SH-SY5Y (cell line): ENCODE measurements around the gene MYO1E.

Source experiments
- GATA2 ChIP-seq: IDR thresholded peaks from 2 replicates; pipeline ENCODE4 v1.6.1; 2011; ENCODE audit warnings: mild to moderate bottlenecking, low read depth, low read length
- GATA3 ChIP-seq: IDR thresholded peaks from 2 replicates; pipeline ENCODE4 v1.6.1; 2011; ENCODE audit warnings: low read depth, mild to moderate bottlenecking, low read length, moderate library complexity

DNA sequence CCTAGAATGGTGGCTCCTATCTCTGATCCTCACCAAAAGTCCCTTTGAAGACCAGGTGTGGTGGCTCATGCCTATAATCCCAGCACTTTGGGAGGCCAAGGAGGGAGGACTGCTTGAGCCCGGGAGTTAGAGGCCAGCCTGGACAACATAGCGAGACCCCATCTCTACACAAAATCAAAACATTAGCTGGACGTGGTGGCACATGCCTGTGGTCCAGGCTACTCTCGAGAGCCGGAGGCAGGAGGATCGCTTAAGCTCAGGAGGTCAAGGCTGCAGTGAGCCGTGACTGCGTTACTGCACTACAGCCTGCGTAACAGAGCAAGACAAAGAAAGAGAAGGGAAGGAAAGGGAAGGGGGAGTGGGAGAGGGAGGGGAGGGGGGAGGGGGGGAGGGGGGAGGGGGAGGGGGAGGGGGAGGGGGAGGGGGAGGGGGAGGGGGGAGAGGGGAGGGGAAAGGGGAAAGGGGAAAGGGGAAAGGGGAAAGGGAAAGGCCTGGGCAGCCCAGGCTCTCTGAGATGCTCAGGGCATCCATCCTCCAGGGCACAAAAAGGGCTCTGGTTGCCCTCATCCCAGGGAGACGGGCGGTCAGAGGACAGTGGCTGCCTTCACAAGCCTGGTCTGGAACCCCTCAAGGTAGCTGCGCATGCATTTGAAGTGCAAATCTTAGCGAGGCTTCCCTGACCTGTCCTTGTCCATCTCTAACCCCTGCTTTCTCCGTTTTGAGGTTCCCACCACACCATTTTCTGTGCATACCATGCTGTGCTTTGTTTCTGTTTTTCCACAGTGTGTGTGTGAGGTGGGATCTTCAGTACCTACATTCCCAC is 89.9 kb downstream of the MYO1E start:
- no peak for TF ChIP-seq GATA2
- no peak for TF ChIP-seq GATA3
